SK-N-SH treated with all-trans-retinoic acid at 6 μM for 48 hours (cell line): ENCODE measurements around the gene GMCL2.

Source experiments
- ISL1 ChIP-seq: fragments of 250-450 bp; sonication (Bioruptor Pico); IDR thresholded peaks from 2 replicates; pipeline ENCODE4 v2.1.2; 2022; ENCODE audit warnings: mild to moderate bottlenecking, moderate library complexity
- SNAI2 ChIP-seq: fragments of 250-450 bp; sonication (Bioruptor Pico); IDR thresholded peaks from 2 replicates; pipeline ENCODE4 v1.5.0; 2020; ENCODE audit warnings: mild to moderate bottlenecking, moderate library complexity
- ZC3H10 ChIP-seq: fragments of 250-450 bp; sonication (Bioruptor Pico); IDR thresholded peaks from 2 replicates; pipeline ENCODE4 v1.5.1; 2021; ENCODE audit warnings: mild to moderate bottlenecking, moderate library complexity
- TF ChIP-seq, protein P1 (sequence below): fragments of 250-450 bp; sonication (Bioruptor Pico); IDR thresholded peaks from 2 replicates; pipeline ENCODE4 v1.5.1; 2020; ENCODE audit warnings: low read depth, mild to moderate bottlenecking, moderate library complexity

DNA sequence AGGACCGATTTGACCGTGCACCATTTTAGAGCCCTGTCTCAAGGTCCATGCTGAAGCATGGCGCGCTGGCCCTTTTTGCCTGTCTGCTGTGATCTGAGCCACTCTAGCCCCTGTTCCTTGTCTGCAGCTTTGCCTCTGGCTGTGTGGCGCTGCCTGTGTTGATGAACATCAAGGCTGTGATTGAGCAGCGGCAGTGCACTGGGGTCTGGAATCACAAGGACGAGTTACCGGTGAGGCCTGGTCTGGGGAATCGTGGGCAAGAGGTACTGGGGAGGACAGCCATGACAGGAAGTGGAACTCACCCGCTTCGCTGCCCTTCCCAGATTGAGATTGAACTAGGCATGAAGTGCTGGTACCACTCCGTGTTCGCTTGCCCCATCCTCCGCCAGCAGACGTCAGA, 39.8 kb downstream of the GMCL2 start:
- TF ChIP-seq ISL1 (no peak), SNAI2 (CRISPR knock-in tag) (no peak), ZC3H10 (CRISPR knock-in tag) (no peak)
- TF ChIP-seq, protein P1, sequence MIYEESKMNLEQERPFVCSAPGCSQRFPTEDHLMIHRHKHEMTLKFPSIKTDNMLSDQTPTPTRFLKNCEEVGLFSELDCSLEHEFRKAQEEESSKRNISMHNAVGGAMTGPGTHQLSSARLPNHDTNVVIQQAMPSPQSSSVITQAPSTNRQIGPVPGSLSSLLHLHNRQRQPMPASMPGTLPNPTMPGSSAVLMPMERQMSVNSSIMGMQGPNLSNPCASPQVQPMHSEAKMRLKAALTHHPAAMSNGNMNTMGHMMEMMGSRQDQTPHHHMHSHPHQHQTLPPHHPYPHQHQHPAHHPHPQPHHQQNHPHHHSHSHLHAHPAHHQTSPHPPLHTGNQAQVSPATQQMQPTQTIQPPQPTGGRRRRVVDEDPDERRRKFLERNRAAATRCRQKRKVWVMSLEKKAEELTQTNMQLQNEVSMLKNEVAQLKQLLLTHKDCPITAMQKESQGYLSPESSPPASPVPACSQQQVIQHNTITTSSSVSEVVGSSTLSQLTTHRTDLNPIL = no peak
